Neural cell (in vitro differentiated cells): Measurements from ENCODE around the gene LRMDA.

ENCODE experiments used
- POLR2AphosphoS5 ChIP-seq: IDR thresholded peaks from 2 replicates; pipeline ENCODE4 v1.6.1; 2012
- TF ChIP-seq, protein P1 (sequence below): fragments of 450-650 bp; IDR thresholded peaks from 2 replicates; pipeline ENCODE4 v1.5.1; 2014; ENCODE audit warnings: antibody characterized with exemption, mild to moderate bottlenecking, moderate library complexity; ENCODE audit not compliant: poor library complexity, severe bottlenecking

DNA sequence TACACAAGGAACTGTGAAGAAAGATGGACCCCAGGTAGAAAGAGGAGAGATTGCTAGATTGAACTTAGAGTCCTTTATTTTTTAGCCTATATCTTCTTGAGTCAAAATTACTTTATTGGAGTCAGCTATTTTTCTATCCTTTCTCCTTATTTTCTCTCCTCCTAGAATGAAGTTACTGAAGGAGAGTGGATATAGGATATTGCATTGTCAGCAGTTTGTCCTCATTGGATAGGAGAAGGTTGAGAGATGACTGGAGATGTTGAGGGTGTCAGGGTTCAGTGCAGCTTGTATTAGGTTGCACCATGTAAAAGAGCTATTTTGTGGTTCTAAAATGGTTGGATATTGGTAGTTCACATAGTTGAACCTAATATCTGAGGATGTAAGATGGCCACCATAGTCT is 5.5 kb downstream of the LRMDA start:
- TF ChIP-seq, protein P1, sequence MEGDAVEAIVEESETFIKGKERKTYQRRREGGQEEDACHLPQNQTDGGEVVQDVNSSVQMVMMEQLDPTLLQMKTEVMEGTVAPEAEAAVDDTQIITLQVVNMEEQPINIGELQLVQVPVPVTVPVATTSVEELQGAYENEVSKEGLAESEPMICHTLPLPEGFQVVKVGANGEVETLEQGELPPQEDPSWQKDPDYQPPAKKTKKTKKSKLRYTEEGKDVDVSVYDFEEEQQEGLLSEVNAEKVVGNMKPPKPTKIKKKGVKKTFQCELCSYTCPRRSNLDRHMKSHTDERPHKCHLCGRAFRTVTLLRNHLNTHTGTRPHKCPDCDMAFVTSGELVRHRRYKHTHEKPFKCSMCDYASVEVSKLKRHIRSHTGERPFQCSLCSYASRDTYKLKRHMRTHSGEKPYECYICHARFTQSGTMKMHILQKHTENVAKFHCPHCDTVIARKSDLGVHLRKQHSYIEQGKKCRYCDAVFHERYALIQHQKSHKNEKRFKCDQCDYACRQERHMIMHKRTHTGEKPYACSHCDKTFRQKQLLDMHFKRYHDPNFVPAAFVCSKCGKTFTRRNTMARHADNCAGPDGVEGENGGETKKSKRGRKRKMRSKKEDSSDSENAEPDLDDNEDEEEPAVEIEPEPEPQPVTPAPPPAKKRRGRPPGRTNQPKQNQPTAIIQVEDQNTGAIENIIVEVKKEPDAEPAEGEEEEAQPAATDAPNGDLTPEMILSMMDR: no peak
- no peak for TF ChIP-seq POLR2AphosphoS5
